ENCODE measurements around the gene ARCN1.

GRCh38 chr11:118592616-118593367 lies 20.6 kb downstream of the ARCN1 start:
- TF ChIP-seq POLR2A (IDR thresholded peaks at IDR 0.05; ENCODE audit: low read depth, low read length) (no peak), POLR2AphosphoS5 (IDR thresholded peaks at IDR 0.05; ENCODE audit: low read depth, low read length) (no peak), TAF1 (IDR thresholded peaks at IDR 0.05; ENCODE audit: low read depth, low read length) (no peak), SPI1 (IDR thresholded peaks at IDR 0.05; ENCODE audit: low read depth, low read length) (no peak)
